Measurements from ENCODE around the gene YAP1.

YAP1 gene

DNA sequence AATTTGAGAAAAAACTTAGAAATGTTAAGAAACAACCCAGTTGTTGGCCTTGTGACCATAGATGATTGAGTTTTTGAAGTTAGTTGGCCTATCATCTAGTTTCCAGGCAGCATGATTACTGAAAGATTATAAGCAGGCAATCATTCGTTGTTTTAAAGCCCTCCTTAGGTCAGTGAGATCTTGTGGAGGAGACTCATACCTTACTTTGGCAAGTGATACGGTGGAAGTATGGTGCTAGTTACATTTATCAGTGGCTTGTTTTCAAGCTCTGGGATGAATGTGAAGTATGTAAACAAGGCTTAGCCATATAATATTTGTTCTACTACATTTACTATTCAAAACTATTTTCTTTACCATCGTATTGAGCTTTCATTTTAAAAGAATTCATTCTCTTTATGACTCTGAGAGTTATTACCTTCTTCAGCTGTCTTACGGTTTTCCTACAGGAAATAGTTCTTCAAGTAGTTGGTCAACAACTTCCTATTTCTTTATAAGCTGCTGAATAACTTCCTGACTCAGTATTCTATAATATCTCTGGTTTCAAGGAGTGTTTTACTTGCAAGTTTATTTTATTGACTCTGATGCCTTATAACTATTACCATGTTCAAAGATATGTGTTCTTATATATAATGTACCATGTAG lies 7.3 kb downstream of the YAP1 start:
- no peak for DNase-seq (ENCODE audit: low read depth)

DNA sequence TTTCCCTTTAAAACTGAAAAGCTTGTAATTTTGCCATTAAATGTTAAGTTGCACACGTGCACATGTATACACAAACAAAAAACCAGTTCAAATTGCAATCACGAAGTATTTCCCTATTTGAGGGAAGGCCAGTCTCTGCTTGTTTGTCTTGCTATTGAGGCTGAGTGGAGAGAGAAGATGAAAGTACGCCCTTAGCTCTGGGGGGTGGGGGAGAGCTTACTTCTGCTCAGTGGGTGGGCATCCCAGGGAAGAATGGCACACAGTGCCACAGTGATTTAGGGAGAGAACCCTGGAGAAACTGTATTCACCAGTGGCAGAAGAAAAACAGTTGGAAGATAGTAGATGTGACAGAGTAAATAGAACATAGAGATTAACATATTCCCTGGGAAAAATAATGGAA lies 8.7 kb downstream of the YAP1 start:
- DNase-seq (ENCODE audit: low read depth) = no peak

DNA sequence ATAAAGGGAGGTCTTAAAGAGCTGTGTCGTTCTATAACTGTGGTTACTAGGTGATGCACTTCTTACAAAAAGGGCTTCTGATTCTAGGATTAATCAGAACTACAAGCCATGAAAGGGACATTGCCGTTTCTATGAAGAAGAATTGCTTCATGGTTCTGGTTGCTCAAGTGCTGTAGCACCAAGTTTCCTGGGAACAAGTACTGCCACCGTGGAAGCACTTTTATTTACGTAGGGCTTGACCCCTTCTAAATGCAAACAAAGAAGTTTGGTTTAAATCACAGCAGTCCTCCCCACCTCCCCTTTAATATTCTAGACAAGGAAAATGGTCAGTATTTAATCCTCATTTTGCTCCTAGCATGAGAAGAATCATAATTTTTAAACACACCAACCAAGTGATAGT lies 9.8 kb downstream of the YAP1 start:
- DNase-seq (ENCODE audit: low read depth) = no peak

DNA sequence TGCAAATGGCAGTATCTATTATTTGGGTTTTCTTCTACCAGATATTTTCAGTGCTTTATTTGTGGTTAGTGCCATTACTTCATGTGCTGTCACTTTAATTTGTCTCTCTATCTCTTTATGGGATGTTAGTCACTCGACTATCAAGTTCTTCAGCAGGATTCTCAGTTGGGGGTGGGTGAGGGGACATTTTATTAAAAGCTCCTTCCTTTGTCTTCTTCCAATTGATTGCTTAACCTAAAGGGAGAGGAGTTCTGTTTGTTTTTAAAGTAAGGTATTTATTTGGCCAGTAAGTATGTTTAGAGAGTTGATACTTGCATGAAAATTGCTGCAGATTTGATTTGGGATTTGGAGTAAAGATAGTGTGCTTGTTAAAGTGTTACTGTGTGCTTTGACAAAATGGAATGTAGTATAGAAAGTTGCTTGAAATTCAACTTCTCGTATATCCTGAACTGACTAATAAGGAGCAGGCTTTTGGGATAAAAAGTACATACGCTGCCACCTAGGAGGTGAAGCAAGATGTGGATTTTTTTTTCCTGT lies 10.3 kb downstream of the YAP1 start:
- no peak for DNase-seq (ENCODE audit: low read depth)

GRCh38 chr11:102121329-102121728 lies 11.1 kb downstream of the YAP1 start:
- DNase-seq (ENCODE audit: low read depth) = no peak

DNA sequence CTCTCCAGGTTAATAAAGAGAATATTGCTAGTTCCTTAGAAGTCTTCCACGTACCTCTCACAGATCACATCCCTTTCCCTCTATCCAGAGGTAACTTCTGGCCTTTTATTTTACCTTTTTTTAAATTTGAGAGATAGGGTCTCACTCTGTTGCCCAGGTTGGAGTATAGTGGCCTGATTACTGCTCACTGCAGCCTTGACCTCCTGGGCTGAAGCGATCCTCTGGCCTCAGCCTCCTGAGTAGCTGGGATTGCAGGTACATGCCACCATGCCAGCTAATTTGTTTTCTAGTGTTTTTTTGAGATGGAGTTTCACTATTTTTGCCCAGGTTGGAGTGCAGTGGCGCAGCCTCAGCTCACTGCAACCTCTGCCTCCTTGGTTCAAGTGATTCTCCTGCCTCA lies 24.4 kb downstream of the YAP1 start:
- no peak for DNase-seq (ENCODE audit: low read depth)

DNA sequence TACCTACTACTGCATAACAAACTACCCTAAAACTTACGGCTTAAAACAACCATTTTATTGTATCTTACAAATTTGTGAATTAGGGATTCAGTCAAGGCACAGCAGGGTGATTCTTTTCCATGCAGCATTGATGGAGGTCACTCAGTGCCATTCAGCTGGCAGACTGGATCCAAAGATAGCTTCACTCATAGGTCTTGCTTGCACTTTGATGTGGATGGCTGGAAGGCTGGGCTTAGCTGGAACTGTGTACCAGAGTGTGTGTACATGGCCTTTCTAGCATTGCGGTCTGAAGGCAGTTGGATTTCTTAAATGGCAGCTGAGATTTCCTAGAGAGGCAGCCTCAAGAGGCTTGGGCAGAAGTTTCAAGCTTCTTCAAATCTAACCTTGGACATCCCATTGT lies 25.0 kb downstream of the YAP1 start:
- no peak for DNase-seq (ENCODE audit: low read depth)

DNA sequence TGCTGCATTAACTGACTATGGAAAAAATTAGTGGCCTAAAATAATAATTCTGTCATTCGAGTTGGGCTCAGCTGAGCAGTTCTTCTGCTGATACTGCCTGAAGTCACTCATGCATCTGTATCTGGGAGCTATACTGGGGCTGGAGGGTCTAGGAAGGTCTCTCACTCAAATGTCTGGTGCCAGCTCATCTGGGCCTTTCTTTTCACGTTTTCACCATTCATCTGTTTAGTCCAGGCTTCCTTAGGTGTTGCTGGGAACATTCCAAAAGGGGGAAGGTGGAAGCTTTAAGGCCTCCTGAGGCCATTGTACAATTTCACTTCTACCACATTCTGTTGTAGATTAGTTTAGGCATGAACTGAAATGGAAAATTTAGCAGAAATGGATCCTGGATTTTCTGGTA lies 28.0 kb downstream of the YAP1 start:
- no peak for DNase-seq (ENCODE audit: low read depth)

- no peak for DNase-seq (ENCODE audit: low read depth)
Observed at GRCh38 chr11:102138670-102139069, 28.4 kb downstream of the YAP1 start.

DNA sequence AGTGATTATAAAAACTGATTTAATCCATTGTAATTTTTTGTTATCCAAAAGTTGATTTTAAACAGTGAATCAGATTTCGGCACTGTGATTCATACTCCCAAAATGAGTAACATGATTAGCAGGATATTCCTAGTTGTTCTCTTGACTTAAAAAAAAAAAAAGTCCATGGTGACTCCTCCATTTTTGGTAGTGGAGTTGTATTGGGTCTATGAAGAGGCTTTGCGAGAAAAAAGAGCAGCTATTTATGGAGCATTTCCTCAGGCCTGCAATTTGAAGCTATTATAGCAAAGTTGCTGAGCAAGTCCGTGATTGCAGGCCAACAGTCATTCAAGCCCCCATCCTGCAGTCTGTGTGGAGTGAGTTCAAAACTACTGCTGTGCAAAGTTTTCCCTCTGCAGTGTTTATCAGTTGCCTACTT lies 28.8 kb downstream of the YAP1 start:
- no peak for DNase-seq (ENCODE audit: low read depth)

- no peak for DNase-seq (ENCODE audit: low read depth)
Observed at GRCh38 chr11:102142333-102142732, 32.1 kb downstream of the YAP1 start.

- no peak for DNase-seq (ENCODE audit: low read depth)
Observed at GRCh38 chr11:102143867-102144266, 33.6 kb downstream of the YAP1 start.

GRCh38 chr11:102144357-102145355 lies 34.4 kb downstream of the YAP1 start:
- no peak for DNase-seq (ENCODE audit: low read depth)

DNA sequence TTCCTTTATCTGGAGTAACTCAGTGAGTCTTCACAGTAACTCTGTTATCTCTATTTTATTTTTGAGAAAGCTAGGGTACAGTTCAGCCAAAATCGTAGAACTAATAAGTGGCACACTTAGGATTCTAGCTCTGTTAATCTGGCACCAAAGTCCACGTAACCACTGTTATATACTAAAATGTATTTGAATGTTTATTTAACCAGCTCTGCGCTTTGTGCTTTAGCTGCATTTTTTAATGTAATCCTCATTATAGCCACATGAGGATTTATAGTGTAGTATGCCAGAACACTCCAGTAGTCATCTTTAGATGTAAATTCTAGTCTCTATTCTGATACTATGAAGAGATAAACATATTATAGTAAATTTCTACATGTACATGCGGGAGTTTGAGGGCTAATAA lies 36.8 kb downstream of the YAP1 start:
- DNase-seq (ENCODE audit: low read depth) = no peak

GRCh38 chr11:102147632-102148031 lies 37.4 kb downstream of the YAP1 start:
- no peak for DNase-seq (ENCODE audit: low read depth)

DNA sequence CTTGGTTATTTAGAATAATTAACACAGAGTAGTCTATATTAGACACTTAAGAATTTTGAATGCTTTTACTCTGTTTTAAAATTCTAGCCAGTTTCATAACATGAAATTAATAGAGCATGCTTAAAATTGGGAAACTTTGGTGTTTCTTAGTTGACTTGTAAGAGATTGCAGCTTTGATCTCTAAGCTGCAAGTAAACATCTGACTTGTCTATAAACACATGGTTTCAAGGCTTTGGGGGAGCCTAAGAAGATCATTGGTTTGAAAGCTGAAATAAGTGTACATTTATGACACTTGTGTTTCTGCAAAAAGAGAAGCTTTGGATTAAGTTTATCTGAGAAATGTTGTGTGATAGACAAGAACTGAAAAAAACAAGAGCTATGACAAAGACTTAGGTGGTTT lies 37.8 kb downstream of the YAP1 start:
- no peak for DNase-seq (ENCODE audit: low read depth)

DNA sequence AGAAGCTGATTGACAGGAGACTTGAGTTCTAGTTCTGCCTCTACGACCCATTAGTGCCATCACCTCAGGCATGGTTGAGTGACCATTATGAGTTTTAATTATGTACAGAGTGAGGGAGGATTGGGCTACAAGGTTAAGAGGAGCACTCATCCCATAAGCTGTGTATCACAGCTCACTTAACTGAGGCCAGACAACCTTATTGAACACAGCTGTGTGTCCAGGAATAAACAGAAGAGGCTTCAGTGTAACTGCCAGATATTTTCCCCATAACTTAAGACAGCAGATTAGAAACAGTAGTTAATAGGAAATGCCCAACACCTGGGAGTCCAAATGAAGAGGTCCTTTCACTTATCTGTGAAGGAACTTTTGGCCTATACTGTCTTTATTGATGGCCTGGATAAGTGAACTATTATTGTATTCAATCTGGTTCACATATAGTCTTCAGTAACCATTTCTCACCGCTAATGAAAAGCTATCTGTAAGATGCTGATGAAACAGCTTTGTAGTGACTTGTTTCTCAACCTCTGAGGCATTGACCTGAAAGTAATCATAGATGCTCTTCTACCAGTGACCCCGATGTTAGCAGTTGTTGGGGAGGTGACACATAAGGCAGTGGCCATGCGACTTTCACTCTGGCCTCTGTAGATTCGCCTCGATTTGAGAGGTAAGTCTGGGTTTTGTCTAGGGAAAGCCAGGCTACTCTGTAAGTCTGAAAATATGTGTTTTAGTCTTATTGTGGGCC lies 41.7 kb downstream of the YAP1 start:
- DNase-seq (ENCODE audit: low read depth) = no peak

DNA sequence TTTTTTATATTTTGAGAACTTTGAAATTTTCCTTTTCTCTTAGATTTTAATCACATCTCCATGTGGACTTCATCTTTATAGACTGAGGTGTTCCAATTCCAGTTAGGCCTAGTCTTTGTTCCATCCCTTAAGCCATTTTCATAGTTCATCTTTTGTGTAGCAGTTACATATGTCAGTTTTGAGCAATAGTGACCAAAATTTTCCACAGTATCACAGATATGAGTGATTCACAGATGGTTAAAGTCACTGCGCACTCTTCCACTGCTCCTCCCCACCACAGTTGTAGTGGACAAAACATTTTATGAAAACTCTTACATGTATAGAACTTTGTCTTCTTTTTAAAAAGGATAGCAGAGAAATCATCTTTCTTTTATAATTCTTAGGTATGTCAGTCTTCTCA lies 42.8 kb downstream of the YAP1 start:
- no peak for DNase-seq (ENCODE audit: low read depth)

- DNase-seq (ENCODE audit: low read depth) = no peak
Observed at GRCh38 chr11:102154806-102155205, 44.6 kb downstream of the YAP1 start.

GRCh38 chr11:102155676-102156075 lies 45.4 kb downstream of the YAP1 start:
- no peak for DNase-seq (ENCODE audit: low read depth)

- DNase-seq (ENCODE audit: low read depth) = no peak
Observed at GRCh38 chr11:102157219-102157618, 47.0 kb downstream of the YAP1 start.

DNA sequence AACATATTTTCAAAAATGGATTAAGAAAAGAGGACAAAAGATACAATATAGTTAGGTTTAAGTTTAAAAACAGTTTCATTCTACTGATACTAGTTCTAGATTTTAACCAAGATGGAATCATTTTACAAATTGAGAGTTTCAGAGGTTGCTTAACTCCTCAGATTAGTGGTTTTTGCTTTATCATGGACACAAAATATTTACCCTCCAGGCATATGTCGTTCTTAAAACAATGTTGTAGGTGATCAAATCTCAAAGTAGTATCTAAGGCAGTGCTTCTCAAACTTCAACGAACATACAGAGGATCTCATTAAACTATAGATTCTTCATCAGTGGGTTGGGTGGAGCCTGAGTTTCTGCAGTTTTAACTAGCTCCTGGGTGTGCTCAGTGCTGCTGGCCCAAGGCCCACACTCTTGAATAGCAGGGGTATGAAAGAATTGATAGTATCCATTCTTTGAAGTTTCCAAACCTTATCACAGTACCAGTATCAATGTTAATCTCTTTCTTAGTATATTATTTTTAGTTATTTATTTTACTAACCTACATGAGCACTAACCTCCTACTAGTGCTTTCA lies 48.0 kb downstream of the YAP1 start:
- DNase-seq (ENCODE audit: low read depth) = no peak

Measured in stimulated activated CD8-positive, alpha-beta memory T cell treated with anti-CD3 and anti-CD28 coated beads, Interleukin-4, amount 100 ng/mL, for 24 hours (primary cell).